Measurements from ENCODE around the gene PLEKHD1.

PLEKHD1 gene

GRCh38 chr14:69567563-69567962 is 83.0 kb downstream of the PLEKHD1 start:
- no peak for TF ChIP-seq ZNF274 (IDR thresholded peaks at IDR 0.05; ENCODE audit: low read depth, low read length)

GRCh38 chr14:69569859-69570258 is 85.3 kb downstream of the PLEKHD1 start:
- H3K4me3 ChIP-seq (ENCODE audit: low read length), result no peak overlapping the region
- TF ChIP-seq ZNF274 (IDR thresholded peaks at IDR 0.05; ENCODE audit: low read depth, low read length), result no peak

More at GRCh38 chr14:69567563-69567962, 83.0 kb downstream of the PLEKHD1 start:
- no peak overlapping the region for H3K4me3 ChIP-seq (ENCODE audit: low read length)

GRCh38 chr14:69570836-69571330 is 86.4 kb downstream of the PLEKHD1 start:
- H3K4me3 ChIP-seq (ENCODE audit: low read length), result no peak overlapping the region
- TF ChIP-seq ZNF274 (IDR thresholded peaks at IDR 0.05; ENCODE audit: low read depth, low read length), result no peak

- no peak for TF ChIP-seq ZNF274 (IDR thresholded peaks at IDR 0.05; ENCODE audit: low read depth, low read length)
- H3K4me3 ChIP-seq (ENCODE audit: low read length), result no peak overlapping the region; the same call in 1 of the 2 replicates
Observed at GRCh38 chr14:69571449-69572029, 87.0 kb downstream of the PLEKHD1 start.

GRCh38 chr14:69572030-69572840 is 87.7 kb downstream of the PLEKHD1 start:
- no peak for TF ChIP-seq ZNF274 (IDR thresholded peaks at IDR 0.05; ENCODE audit: low read depth, low read length)
- peak overlapping the region; percentile 1; the same call in 1 of the 2 replicates for H3K4me3 ChIP-seq (ENCODE audit: low read length)

GRCh38 chr14:69572841-69573135 is 88.3 kb downstream of the PLEKHD1 start:
- no peak overlapping the region; the same call in 1 of the 2 replicates for H3K4me3 ChIP-seq (ENCODE audit: low read length)
- TF ChIP-seq ZNF274 (IDR thresholded peaks at IDR 0.05; ENCODE audit: low read depth, low read length), result no peak

GRCh38 chr14:69573205-69573830 is 88.8 kb downstream of the PLEKHD1 start:
- H3K4me3 ChIP-seq (ENCODE audit: low read length), result no peak overlapping the region
- TF ChIP-seq ZNF274 (IDR thresholded peaks at IDR 0.05; ENCODE audit: low read depth, low read length), result no peak

GRCh38 chr14:69573831-69574262 is 89.3 kb downstream of the PLEKHD1 start:
- H3K4me3 ChIP-seq (ENCODE audit: low read length), result no peak overlapping the region
- no peak for TF ChIP-seq ZNF274 (IDR thresholded peaks at IDR 0.05; ENCODE audit: low read depth, low read length)

- no peak for TF ChIP-seq ZNF274 (IDR thresholded peaks at IDR 0.05; ENCODE audit: low read depth, low read length)
- H3K4me3 ChIP-seq (ENCODE audit: low read length), result no peak within 1 kb of the TSS
Observed at GRCh38 chr14:69574263-69574953, 89.9 kb downstream of the PLEKHD1 start, which contains the start of gene CCDC177. TSS of gene CCDC177 (minus strand) at chr14:69574871. CDS start at chr14:69573622, 1,249 bp downstream.

GRCh38 chr14:69574954-69575295 is 90.4 kb downstream of the PLEKHD1 start:
- TF ChIP-seq ZNF274 (IDR thresholded peaks at IDR 0.05; ENCODE audit: low read depth, low read length), result no peak
- H3K4me3 ChIP-seq (ENCODE audit: low read length), result no peak overlapping the region

GRCh38 chr14:69579476-69579875 is 94.9 kb downstream of the PLEKHD1 start:
- no peak overlapping the region for H3K4me3 ChIP-seq (ENCODE audit: low read length)
- no peak for TF ChIP-seq ZNF274 (IDR thresholded peaks at IDR 0.05; ENCODE audit: low read depth, low read length)

- no peak for TF ChIP-seq ZNF274 (IDR thresholded peaks at IDR 0.05; ENCODE audit: low read depth, low read length)
- no peak overlapping the region for H3K4me3 ChIP-seq (ENCODE audit: low read length)
Observed at GRCh38 chr14:69580009-69580577, 95.6 kb downstream of the PLEKHD1 start.
